GM18498 (cell line): ENCODE measurements around the gene ZNF599.
A peak's percentile ranks its signal among the peaks of the same experiment; 100 is the strongest.
"Not testable (repeated sequence)": the region's sequence is repeated elsewhere in the genome, so short reads cannot be mapped to it uniquely, and the experiment has no call there.

Experiments
- ATAC-seq: cut with Tn5 transposase; IDR thresholded peaks from one replicate; pipeline ENCODE4 v1.9.1; 2021; ENCODE audit warnings: mild to moderate bottlenecking, moderate library complexity; ENCODE audit not compliant: unreplicated experiment

The ZNF599 gene

GRCh38 chr19:34772697-34773554, at the start of gene ZNF599:
ZNF599 (minus strand) TSS chr19:34773215; CDS start chr19:34772841, 374 bp downstream.
- peak; percentile 99 for ATAC-seq

- ATAC-seq = no peak
Observed at GRCh38 chr19:34818270-34818669, 45.3 kb upstream of the ZNF599 start.

GRCh38 chr19:34816708-34817107, 43.7 kb upstream of the ZNF599 start:
- ATAC-seq = no peak

- ATAC-seq = no peak
Observed at GRCh38 chr19:34808566-34808965, 35.6 kb upstream of the ZNF599 start.

GRCh38 chr19:34806976-34807860, 34.2 kb upstream of the ZNF599 start:
- no peak for ATAC-seq

GRCh38 chr19:34804115-34804514, 31.1 kb upstream of the ZNF599 start:
- ATAC-seq = no peak

GRCh38 chr19:34796953-34797352, 23.9 kb upstream of the ZNF599 start:
- ATAC-seq = not testable (repeated sequence)

GRCh38 chr19:34794066-34794960, 21.3 kb upstream of the ZNF599 start:
- ATAC-seq = no peak

- ATAC-seq = no peak
Observed at GRCh38 chr19:34793565-34793964, 20.6 kb upstream of the ZNF599 start.

GRCh38 chr19:34788074-34788473, 15.1 kb upstream of the ZNF599 start:
- ATAC-seq = no peak

GRCh38 chr19:34787059-34787824, 14.2 kb upstream of the ZNF599 start:
- no peak for ATAC-seq

- ATAC-seq = no peak
Observed at GRCh38 chr19:34786236-34786635, 13.2 kb upstream of the ZNF599 start.

- ATAC-seq = no peak
Observed at GRCh38 chr19:34779652-34780051, 6.6 kb upstream of the ZNF599 start.

GRCh38 chr19:34778342-34778741, 5.3 kb upstream of the ZNF599 start:
- no peak for ATAC-seq

- no peak for ATAC-seq
Observed at GRCh38 chr19:34774857-34775256, 1.8 kb upstream of the ZNF599 start.

GRCh38 chr19:34773555-34773864, 495 bp upstream of the ZNF599 start:
- ATAC-seq = no peak

GRCh38 chr19:34767951-34768350, 5.1 kb downstream of the ZNF599 start:
- no peak for ATAC-seq

- ATAC-seq = no peak
Observed at GRCh38 chr19:34766386-34766785, 6.6 kb downstream of the ZNF599 start.

GRCh38 chr19:34759218-34759917, 13.6 kb downstream of the ZNF599 start:
- ATAC-seq = no peak

- ATAC-seq = no peak
Observed at GRCh38 chr19:34757441-34757840, 15.6 kb downstream of the ZNF599 start.
